ENCODE data around the gene ITFG1.
"Not testable (repeated sequence)": the region's sequence is repeated elsewhere in the genome, so short reads cannot be mapped to it uniquely, and the experiment has no call there.

- TF ChIP-seq YY1 (IDR thresholded peaks at IDR 0.05; ENCODE audit: low read depth, low read length); CTCF (IDR thresholded peaks at IDR 0.05; ENCODE audit: control extremely low read depth in 1 of 3, insufficient read depth in 1 of 3, low read depth in 1 of 3, low read length in 3 of 3): not testable (repeated sequence)
Observed at GRCh38 chr16:47440066-47440465, 20.8 kb downstream of the ITFG1 start.

Data from H1 (cell line).